Thyroid gland (tissue), 4 donors: ENCODE measurements around the gene SCN2A. TPM values are rescaled to one million over a fixed set of nuclear protein-coding genes. Genes with fewer than 3 reads are reported as not detected.

Source experiments
- DNase-seq, 2 donors: peaks; one replicate each; pipeline ENCODE4 v3.0.0-alpha.2; 2019
- H3K27ac ChIP-seq, 3 donors: fragments of 200-600 bp; sonication (generic); 1 replicate in 2 of 3; 2 replicates in 1 of 3; pipeline ENCODE4 v1.5.1; 2016 to 2019; ENCODE audit warnings: mild to moderate bottlenecking in 1 of 3, moderate library complexity in 1 of 3
- H3K27me3 ChIP-seq: fragments of 200-600 bp; sonication (generic); one replicate; pipeline ENCODE4 v1.5.1; 2019
- H3K36me3 ChIP-seq, 2 donors: fragments of 200-600 bp; sonication (generic); one replicate each; pipeline ENCODE4 v1.5.1; 2016 to 2019
- H3K4me1 ChIP-seq, 2 donors: fragments of 200-600 bp; sonication (generic); one replicate each; pipeline ENCODE4 v1.5.1; 2017 to 2019
- H3K4me3 ChIP-seq, 3 donors: fragments of 200-600 bp; sonication (generic); replicated peaks in 1 of 3; 1 replicate in 2 of 3; 2 replicates in 1 of 3; pipeline ENCODE4 v1.5.1; 2016; ENCODE audit warnings: mild to moderate bottlenecking in 1 of 3
- H3K9me3 ChIP-seq: fragments of 200-600 bp; sonication (generic); one replicate; pipeline ENCODE4 v1.5.1; 2017
- CTCF ChIP-seq, 6 experiments: fragments of 200-600 bp in 3 of 6; fragments of 450-650 bp in 3 of 6; sonication (generic) in 3 of 6; IDR thresholded peaks; one replicate each; pipeline ENCODE4 v1.5.1; 2016 to 2019; ENCODE audit warnings: antibody characterized with exemption in 6 of 6, mild to moderate bottlenecking in 2 of 6, inconsistent platforms in 1 of 6, moderate library complexity in 1 of 6
- POLR2A ChIP-seq, 2 donors: fragments of 450-650 bp; IDR thresholded peaks; one replicate each; pipeline ENCODE4 v1.6.1; 2017; ENCODE audit warnings: antibody characterized with exemption in 2 of 2, mild to moderate bottlenecking in 2 of 2, moderate library complexity in 1 of 2
- WGBS, 2 donors: methylation state at CpG; one replicate each; pipeline ENCODE4 v1.1.5; 2017; 5-methylcytosine and 5-hydroxymethylcytosine counted together
- intact Hi-C: fragments of 100-400 bp; cut with DNase I; formaldehyde crosslinking; loops from one replicate; pipeline ENCODE4 v1.15.1; 2023
- total RNA-seq, 4 donors: library from RNA; depleted of rRNA; stranded (reverse); fragments of >200 nt; gene quantifications; one replicate each; pipeline ENCODE4 v1.2.3, GENCODE V29; 2016

The SCN2A gene
- total RNA-seq, 4 donors from 2014 or later: under 0.01 to 0.33 (median 0.15) TPM

- Histone ChIP-seq H3K27me3 (no peaks in the 10 kb centered on the region), H3K4me1 (no peaks in the 10 kb centered on the region), H3K27ac (no peak overlapping the region), H3K4me3 (no peak overlapping the region), H3K36me3 (no peaks in the 10 kb centered on the region), H3K9me3 (no peaks in the 10 kb centered on the region)
- TF ChIP-seq POLR2A (IDR thresholded peaks at IDR 0.05): no peak
- TF ChIP-seq CTCF (IDR thresholded peaks at IDR 0.05): no peak
- intact Hi-C loops: no loop called here
- 87 to 91% methylated on average over 2 of the region's 2 CpGs for WGBS, 2 donors
- no peak for DNase-seq
These were observed 130.7 kb downstream of the SCN2A start for GRCh38 chr2:165369898-165370296.

- Histone ChIP-seq H3K27ac (no peak overlapping the region), H3K4me1 (no peaks in the 10 kb centered on the region), H3K27me3 (no peaks in the 10 kb centered on the region), H3K9me3 (no peaks in the 10 kb centered on the region), H3K36me3 (no peaks in the 10 kb centered on the region), H3K4me3 (no peak overlapping the region)
- intact Hi-C loops: no loop called here
- TF ChIP-seq CTCF (IDR thresholded peaks at IDR 0.05) (no peak), POLR2A (IDR thresholded peaks at IDR 0.05) (no peak)
- DNase-seq: no peak
- 47 to 54% methylated on average over 6 of the region's 6 CpGs for WGBS, 2 donors
These were observed 132.1 kb downstream of the SCN2A start for GRCh38 chr2:165371356-165371755.

- DNase-seq: no peak
- Histone ChIP-seq H3K9me3 (no peaks in the 10 kb centered on the region), H3K27ac (no peak overlapping the region), H3K36me3 (no peaks in the 10 kb centered on the region), H3K4me1 (no peaks in the 10 kb centered on the region), H3K4me3 (no peak overlapping the region), H3K27me3 (no peaks in the 10 kb centered on the region)
- WGBS, 2 donors: 73 to 76% methylated on average over 5 of the region's 5 CpGs
- intact Hi-C loops: no loop called here
- TF ChIP-seq POLR2A (IDR thresholded peaks at IDR 0.05) (no peak), CTCF (IDR thresholded peaks at IDR 0.05) (no peak)
These were observed 134.2 kb downstream of the SCN2A start for GRCh38 chr2:165373278-165374010.

GRCh38 chr2:165376571-165376975 lies 137.4 kb downstream of the SCN2A start:
- no peak overlapping the region for H3K27ac ChIP-seq
- H3K4me3 ChIP-seq: no peak overlapping the region
- H3K36me3 ChIP-seq: no peaks in the 10 kb centered on the region
- WGBS, 2 donors: 29 to 49% methylated on average over 3 of the region's 3 CpGs
- TF ChIP-seq CTCF (IDR thresholded peaks at IDR 0.05) (no peak), POLR2A (IDR thresholded peaks at IDR 0.05) (no peak)
- DNase-seq: no peak
- intact Hi-C loops: no loop called here
- no peaks in the 10 kb centered on the region for H3K27me3 ChIP-seq
- no peaks in the 10 kb centered on the region for H3K9me3 ChIP-seq
- H3K4me1 ChIP-seq: no peaks in the 10 kb centered on the region

GRCh38 chr2:165382362-165382761 lies 143.1 kb downstream of the SCN2A start:
- H3K9me3 ChIP-seq: no peaks in the 10 kb centered on the region
- H3K27me3 ChIP-seq: no peaks in the 10 kb centered on the region
- no peak for DNase-seq
- WGBS, 2 donors: 83 to 86% methylated on average over 2 of the region's 2 CpGs
- H3K4me1 ChIP-seq: no peaks in the 10 kb centered on the region
- H3K36me3 ChIP-seq: no peaks in the 10 kb centered on the region
- intact Hi-C loops: no loop called here
- H3K4me3 ChIP-seq: no peak overlapping the region
- TF ChIP-seq POLR2A (IDR thresholded peaks at IDR 0.05) (no peak), CTCF (IDR thresholded peaks at IDR 0.05) (no peak)
- H3K27ac ChIP-seq: no peak overlapping the region
